DMS153 treated with DMSO at 0.1 percent for 48 hours (cell line): ENCODE results near the gene SH2D1B.

Source experiments
- DNase-seq: peaks from one replicate; lab custom pipeline; 2025; ENCODE audit not compliant: unreplicated experiment; lab: John Stamatoyannopoulos, UW

The SH2D1B gene

DNA sequence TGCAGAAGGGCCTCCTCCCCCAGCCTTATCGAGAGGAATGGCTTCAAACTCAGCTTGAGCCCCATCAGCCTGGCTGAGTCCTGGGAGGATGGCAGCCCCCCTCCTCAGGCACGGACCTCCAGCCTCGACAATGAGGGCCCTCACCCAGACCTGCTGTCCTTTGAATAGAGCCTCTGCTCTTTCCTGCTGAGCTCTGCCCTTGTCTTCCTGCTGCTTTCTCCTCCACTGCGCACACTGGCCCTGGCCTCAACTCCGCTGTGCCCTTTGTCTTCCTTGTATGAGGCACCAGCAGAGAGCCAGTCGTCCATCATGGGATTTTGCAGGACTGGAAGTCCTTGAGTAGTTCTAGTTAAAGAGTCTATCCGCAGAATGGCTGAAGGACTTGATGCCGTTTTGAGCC is 28.4 kb downstream of the SH2D1B start:
- no peak for DNase-seq

GRCh38 chr1:162383091-162383490 is 28.8 kb downstream of the SH2D1B start:
- no peak for DNase-seq

DNA sequence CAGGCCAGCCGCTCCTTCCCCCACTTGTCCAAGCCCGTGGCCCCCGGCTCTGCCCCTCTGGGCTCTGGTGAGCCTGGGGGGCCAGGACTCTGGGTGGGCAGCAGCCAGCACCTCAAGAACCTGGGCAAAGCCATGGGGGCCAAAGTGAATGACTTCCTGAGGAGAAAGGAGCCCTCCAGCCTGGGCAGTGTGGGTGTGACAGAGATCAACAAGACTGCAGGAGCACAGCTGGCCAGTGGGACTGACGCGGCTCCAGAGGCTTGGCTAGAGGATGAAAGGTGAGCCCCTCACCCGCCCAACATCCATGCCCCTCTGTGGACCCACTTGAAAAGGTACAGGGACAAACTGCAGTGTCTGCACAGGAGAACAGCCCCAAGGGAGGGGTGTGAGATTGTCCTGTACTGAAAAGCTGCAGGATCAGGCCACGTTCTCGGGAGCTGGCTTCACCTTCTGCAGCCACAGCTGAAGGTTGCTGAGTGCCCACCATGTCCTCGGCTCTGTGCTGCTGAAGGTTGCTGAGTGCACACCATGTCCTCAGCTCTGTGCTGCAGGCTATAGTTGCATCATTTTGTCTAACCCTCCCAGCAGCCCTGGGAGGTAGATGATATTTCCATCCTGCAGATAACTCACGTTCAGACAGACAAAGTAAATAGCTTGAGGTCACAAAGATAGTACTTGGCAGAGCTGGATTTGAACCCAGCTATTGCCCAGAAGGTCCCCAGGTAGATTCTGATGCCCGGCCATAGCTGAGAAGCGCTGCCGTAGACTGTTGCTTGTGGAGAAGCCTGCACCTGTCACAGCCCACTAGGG is 29.8 kb downstream of the SH2D1B start:
- no peak for DNase-seq

DNA sequence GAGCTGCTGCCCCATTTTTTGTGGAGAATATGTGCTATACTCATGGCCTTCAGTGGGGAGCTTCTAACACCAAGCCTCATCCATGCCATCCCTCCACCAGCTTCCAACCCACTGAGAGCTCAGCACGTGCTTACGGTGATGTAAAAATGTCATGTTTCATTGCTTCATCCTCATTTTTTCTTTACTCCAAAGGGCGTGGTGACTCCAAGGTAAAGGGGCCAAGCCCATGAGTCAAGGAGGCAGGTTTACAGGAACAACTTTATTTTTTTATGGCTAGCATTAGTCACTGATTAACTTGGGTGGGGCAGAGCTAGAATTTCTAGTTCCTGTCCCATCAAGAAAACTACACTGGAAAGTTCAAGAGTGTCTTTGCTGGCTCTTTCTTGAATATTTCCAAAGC is 30.6 kb downstream of the SH2D1B start, which contains the start of gene C1orf226:
C1orf226 (plus strand) TSS at position 346 of the 400 bp plus-strand sequence. CDS start 174 bp downstream, outside the sequence.
- DNase-seq: no peak

- no peak for DNase-seq
Observed at GRCh38 chr1:162380061-162380846, 31.7 kb downstream of the SH2D1B start.

DNA sequence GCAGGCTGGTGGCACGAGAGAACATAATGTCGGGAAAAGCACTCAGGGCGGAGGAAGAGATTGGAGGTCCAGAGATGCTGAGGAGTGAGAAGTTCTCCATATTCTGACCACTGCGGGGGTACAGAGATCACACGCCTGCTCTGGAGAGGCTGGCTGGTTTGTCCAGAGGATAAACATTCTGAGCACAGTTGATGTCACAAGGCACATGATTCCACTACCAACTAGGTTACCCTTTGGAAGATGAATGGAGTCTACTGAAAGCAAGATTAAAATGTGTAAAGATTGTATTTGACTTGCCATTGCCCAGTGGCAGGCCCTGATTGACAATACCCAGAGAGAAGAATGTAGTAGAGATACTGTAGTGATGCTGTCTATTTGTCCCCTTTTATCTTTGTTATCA is 35.2 kb downstream of the SH2D1B start, which contains the start of gene SPATA46:
SPATA46 (minus strand) TSS at position 164 of the 400 bp plus-strand sequence; CDS start at position 100, 64 bp downstream.
- no peak for DNase-seq

GRCh38 chr1:162375463-162375862 is 36.5 kb downstream of the SH2D1B start:
- DNase-seq: no peak

GRCh38 chr1:162374406-162374805 is 37.5 kb downstream of the SH2D1B start:
- DNase-seq: no peak

- DNase-seq: no peak
Observed at GRCh38 chr1:162373541-162374260, 38.2 kb downstream of the SH2D1B start.

DNA sequence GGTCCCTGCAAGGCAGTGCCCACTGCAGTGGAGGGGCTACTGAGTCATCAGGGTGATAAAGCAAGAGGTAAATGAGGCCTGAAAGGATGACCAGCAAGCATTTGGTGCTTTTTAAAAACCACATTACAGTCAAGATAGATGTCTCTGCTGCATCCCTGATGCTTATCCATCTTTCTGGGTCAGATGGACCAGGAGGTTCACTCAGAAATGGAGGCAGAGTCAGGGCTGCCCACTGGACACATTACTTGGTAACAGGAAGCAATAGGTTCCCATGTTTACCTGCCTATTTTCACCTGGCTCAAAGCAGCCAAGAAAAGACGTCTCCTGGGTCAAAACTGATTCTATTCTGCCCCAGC is 38.9 kb downstream of the SH2D1B start:
- no peak for DNase-seq

DNA sequence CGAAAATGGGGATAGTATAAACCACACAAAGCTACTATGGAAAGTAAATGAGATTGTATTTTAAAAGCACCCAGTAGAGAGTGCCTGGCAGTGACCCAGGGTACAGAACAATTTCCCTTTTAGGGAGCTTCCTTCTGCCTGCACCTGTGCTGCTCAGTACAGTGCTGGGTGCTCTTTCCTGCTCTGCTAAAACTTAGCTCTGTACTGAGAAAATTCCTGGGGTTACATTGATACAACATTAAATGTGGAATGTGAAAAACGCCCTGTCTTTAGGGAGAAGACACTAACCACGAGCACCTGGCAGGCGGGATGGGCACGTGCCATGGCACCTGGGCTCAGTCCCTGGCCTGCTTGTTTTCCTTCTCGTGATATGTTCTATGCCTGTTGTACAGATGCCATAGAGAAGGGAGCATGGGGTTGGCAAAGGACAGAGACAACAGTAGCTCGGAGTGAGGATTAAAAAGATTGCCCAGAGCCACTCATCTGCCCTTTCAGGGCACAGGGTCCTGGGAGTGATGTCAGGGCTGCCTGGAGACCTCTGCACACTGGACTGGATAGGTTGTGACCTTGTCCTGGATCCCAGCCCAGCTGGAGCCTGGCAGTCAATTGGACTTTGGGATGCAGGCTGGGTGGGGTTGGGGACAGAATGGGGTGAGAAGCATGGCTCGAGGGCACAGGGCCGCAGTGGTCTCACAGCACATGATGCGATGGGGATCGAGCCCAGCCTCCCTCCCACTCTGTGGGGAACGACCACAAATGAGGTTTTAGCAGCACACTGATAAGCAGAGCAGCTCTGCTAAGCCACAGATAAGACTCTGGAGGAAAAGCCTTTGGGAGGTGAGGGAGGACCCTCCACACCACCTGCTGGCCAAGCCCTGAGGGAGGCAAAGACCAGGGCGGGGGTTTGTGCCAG is 39.5 kb downstream of the SH2D1B start:
- DNase-seq: no peak

- no peak for DNase-seq
Observed at GRCh38 chr1:162371611-162372010, 40.3 kb downstream of the SH2D1B start.

GRCh38 chr1:162370721-162371120 is 41.2 kb downstream of the SH2D1B start:
- no peak for DNase-seq

DNA sequence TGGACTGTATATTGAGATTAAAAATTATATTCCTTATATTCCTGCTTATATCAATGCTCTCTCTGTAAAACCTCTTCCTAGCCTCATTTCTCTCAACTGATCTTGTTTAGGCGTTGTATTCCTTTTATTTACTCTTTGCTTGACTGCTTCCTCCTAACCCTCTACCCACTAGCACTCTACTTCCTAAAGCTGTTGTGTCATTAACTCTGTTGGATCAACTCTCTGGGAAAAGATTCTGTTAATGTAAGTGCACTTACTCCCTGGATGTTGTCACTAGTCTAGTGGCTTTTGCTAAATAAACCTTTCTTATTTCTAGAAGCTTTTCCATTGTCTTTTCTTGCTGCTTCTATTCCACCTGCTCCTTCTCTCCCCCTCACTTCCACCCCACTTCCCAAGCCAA is 41.8 kb downstream of the SH2D1B start:
- DNase-seq: no peak

GRCh38 chr1:162369571-162369970 is 42.4 kb downstream of the SH2D1B start:
- no peak for DNase-seq

- DNase-seq: no peak
Observed at GRCh38 chr1:162368451-162368850, 43.5 kb downstream of the SH2D1B start.

DNA sequence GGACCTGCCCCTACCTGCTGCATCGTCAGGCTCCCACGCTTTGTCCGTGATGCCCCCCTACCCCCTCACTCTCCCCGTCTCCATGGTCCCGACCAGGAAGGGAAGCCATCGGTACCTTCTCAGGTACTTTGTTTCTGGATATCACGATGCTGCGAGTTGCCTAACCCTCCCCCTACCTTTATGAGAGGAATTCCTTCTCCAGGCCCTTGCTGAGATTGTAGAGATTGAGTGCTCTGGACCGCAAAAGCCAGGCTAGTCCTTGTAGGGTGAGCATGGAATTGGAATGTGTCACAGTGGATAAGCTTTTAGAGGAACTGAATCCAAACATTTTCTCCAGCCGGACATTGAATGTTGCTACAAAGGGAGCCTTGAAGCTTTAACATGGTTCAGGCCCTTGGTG is 44.2 kb downstream of the SH2D1B start:
- DNase-seq: no peak

DNA sequence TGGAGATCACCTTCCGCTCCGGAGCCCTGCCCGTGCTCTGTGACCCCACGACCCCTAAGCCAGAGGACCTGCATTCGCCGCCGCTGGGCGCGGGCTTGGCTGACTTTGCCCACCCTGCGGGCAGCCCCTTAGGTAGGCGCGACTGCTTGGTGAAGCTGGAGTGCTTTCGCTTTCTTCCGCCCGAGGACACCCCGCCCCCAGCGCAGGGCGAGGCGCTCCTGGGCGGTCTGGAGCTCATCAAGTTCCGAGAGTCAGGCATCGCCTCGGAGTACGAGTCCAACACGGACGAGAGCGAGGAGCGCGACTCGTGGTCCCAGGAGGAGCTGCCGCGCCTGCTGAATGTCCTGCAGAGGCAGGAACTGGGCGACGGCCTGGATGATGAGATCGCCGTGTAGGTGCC is 44.9 kb downstream of the SH2D1B start:
- no peak for DNase-seq

- DNase-seq: no peak
Observed at GRCh38 chr1:162366671-162367070, 45.3 kb downstream of the SH2D1B start.

GRCh38 chr1:162366149-162366548 is 45.8 kb downstream of the SH2D1B start:
- DNase-seq: no peak
